Gastrocnemius medialis (tissue), 4 donors: ENCODE results near the gene CCDC112.

Experiments
- POLR2A ChIP-seq, 2 donors: fragments of 450-650 bp; IDR thresholded peaks; one replicate each; pipeline ENCODE4 v1.6.1; 2017; ENCODE audit warnings: antibody characterized with exemption in 2 of 2, mild to moderate bottlenecking in 2 of 2, moderate library complexity in 2 of 2
- TF ChIP-seq, protein P1 (sequence below), 5 experiments: fragments of 450-650 bp in 3 of 5; fragments of 200-600 bp in 2 of 5; sonication (generic) in 2 of 5; IDR thresholded peaks in 4 of 5; conservative IDR thresholded peaks in 1 of 5; 1 replicate in 4 of 5; 2 replicates in 1 of 5; pipeline ENCODE4 v1.5.1; 2016 to 2019; ENCODE audit warnings: antibody characterized with exemption in 5 of 5, mild to moderate bottlenecking in 3 of 5, moderate library complexity in 3 of 5

DNA sequence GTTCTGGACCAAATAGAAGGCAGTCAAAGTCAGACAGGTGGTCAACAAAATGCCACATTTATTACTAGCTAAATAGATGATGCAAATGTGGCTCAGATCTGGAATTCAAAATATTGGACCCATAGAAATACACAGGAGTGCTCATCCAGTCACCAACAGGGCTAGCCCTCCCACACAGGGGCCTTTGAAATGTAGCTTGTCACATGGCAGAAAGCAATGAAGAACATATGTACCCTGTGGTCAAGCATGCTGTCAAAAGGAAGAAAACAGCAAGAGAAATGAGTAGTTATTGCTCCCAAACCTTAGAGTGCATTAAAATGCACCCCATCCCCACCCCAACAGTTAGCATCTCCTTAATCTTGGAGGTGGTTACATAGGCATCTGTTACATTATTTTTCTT, 20.9 kb upstream of the CCDC112 start:
- no peak for TF ChIP-seq POLR2A (IDR thresholded peaks at IDR 0.05)
- TF ChIP-seq, protein P1, sequence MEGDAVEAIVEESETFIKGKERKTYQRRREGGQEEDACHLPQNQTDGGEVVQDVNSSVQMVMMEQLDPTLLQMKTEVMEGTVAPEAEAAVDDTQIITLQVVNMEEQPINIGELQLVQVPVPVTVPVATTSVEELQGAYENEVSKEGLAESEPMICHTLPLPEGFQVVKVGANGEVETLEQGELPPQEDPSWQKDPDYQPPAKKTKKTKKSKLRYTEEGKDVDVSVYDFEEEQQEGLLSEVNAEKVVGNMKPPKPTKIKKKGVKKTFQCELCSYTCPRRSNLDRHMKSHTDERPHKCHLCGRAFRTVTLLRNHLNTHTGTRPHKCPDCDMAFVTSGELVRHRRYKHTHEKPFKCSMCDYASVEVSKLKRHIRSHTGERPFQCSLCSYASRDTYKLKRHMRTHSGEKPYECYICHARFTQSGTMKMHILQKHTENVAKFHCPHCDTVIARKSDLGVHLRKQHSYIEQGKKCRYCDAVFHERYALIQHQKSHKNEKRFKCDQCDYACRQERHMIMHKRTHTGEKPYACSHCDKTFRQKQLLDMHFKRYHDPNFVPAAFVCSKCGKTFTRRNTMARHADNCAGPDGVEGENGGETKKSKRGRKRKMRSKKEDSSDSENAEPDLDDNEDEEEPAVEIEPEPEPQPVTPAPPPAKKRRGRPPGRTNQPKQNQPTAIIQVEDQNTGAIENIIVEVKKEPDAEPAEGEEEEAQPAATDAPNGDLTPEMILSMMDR (IDR thresholded peaks at IDR 0.05 in 4 of 5, conservative IDR thresholded peaks at IDR 0.05 in 1 of 5) = no peak
